GM12878 (cell line): Measurements from ENCODE around the gene DFFA. TPM values are rescaled to one million over a fixed set of nuclear protein-coding genes. Genes with fewer than 3 reads are reported as not detected.

ENCODE experiments used
- ATAC-seq: fragments of 200-7000 bp; cut with Tn5 transposase; 3 replicates; pipeline ENCODE4 v1.9.1; 2020; ENCODE audit warnings: mild to moderate bottlenecking, moderate library complexity
- BruUV-seq: library from RNA; stranded (reverse); fragments of 400-500 nt; replicated peaks from 2 replicates; lab custom pipeline; 2021; lab: Mats Ljungman, UMichigan
- CTCF ChIA-PET: fragments of 300-600 bp; sonication (Branson Sonifier 250); formaldehyde crosslinking; extraction: SDS; loops from one replicate; lab custom pipeline; 2021; ENCODE audit warnings: inconsistent platforms; lab: Yijun Ruan, JAX
- POLR2A ChIA-PET: fragments of 350-600 bp; formaldehyde crosslinking; extraction: SDS; loops from one replicate; lab custom pipeline; 2021; ENCODE audit warnings: inconsistent platforms; lab: Charles Lee
- RAD21 ChIA-PET: fragments of 300-600 bp; sonication (Branson Sonifier 250); formaldehyde crosslinking; loops from one replicate; lab custom pipeline; 2023; ENCODE audit warnings: antibody characterized with exemption; ENCODE audit not compliant: unreplicated experiment; lab: Charles Lee
- SMC1A ChIA-PET: fragments of 300-600 bp; sonication (Branson Sonifier 250); formaldehyde crosslinking; loops from one replicate; lab custom pipeline; 2023; ENCODE audit not compliant: unreplicated experiment, uncharacterized antibody; lab: Charles Lee
- DNase-seq: peaks from one replicate; pipeline ENCODE4 v3.0.0-alpha.2; 2011; ENCODE audit warnings: low read depth, low spot score
- FAIRE-seq: peaks from 3 replicates; lab custom pipeline; 2011; peaks lifted over from hg19 to GRCh38; lab: Jason Lieb, UNC
- H2AFZ ChIP-seq: 2 replicates; pipeline ENCODE4 v1.6.0; 2011; ENCODE audit warnings: low read depth, low read length, control low read depth; ENCODE audit not compliant: control insufficient read depth
- H3K27ac ChIP-seq: 2 replicates; pipeline ENCODE4 v1.5.1; 2011; ENCODE audit warnings: control low read depth; ENCODE audit not compliant: control insufficient read depth, insufficient read depth
- H3K27me3 ChIP-seq, 2 experiments: replicated peaks in 1 of 2; 2 replicates each; pipeline versions ENCODE4 v1.6.0 to v1.6.1; 2011; ENCODE audit warnings: low read length in 1 of 2; ENCODE audit not compliant: control insufficient read depth in 2 of 2, insufficient read depth in 2 of 2
- H3K36me3 ChIP-seq, 2 experiments: 2 replicates each; pipeline ENCODE4 v1.5.1; 2011; ENCODE audit warnings: low read length in 1 of 2; ENCODE audit not compliant: control insufficient read depth in 2 of 2, insufficient read depth in 2 of 2
- H3K4me1 ChIP-seq: 2 replicates; pipeline ENCODE4 v1.6.1; 2011; ENCODE audit warnings: mild to moderate bottlenecking, low read length, moderate library complexity, mixed read lengths; ENCODE audit not compliant: control insufficient read depth, insufficient read depth
- H3K4me2 ChIP-seq: 2 replicates; pipeline ENCODE4 v1.6.0; 2011; ENCODE audit warnings: control low read depth; ENCODE audit not compliant: control insufficient read depth, insufficient read depth
- H3K4me3 ChIP-seq: fragments of 200-600 bp; sonication (generic); 2 replicates; pipeline ENCODE4 v1.5.1; 2016
- H3K79me2 ChIP-seq: 2 replicates; pipeline ENCODE4 v1.6.0; 2011; ENCODE audit warnings: low read length; ENCODE audit not compliant: control insufficient read depth, insufficient read depth
- H3K9ac ChIP-seq: 2 replicates; pipeline ENCODE4 v1.8.0; 2011; ENCODE audit warnings: low read length, control low read depth, mixed read lengths; ENCODE audit not compliant: control insufficient read depth, insufficient read depth
- H3K9me3 ChIP-seq: replicated peaks from 3 replicates; pipeline ENCODE4 v1.5.1; 2011; ENCODE audit warnings: mild to moderate bottlenecking, low read length; ENCODE audit not compliant: control insufficient read depth, insufficient read depth
- H4K20me1 ChIP-seq: 2 replicates; pipeline ENCODE4 v1.6.0; 2011; ENCODE audit not compliant: control insufficient read depth, insufficient read depth
- BCLAF1 ChIP-seq: fragments of 450-650 bp; IDR thresholded peaks from 2 replicates; pipeline ENCODE4 v1.6.1; 2017; ENCODE audit warnings: antibody characterized with exemption, mild to moderate bottlenecking, moderate library complexity
- CHD1 ChIP-seq: IDR thresholded peaks from 2 replicates; pipeline ENCODE4 v1.6.1; 2012; ENCODE audit warnings: low read depth, low read length, improper control_type of control experiment
- FOXM1 ChIP-seq: IDR thresholded peaks from 2 replicates; pipeline ENCODE4 v1.6.1; 2012; ENCODE audit warnings: low read depth, mild to moderate bottlenecking, inconsistent platforms, low read length, moderate library complexity
- GATAD2B ChIP-seq: fragments of 450-650 bp; conservative IDR thresholded peaks from 2 replicates; pipeline ENCODE4 v1.6.1; 2017; ENCODE audit warnings: low read depth, mild to moderate bottlenecking, moderate library complexity
- IRF4 ChIP-seq: IDR thresholded peaks from 2 replicates; pipeline ENCODE4 v1.6.1; 2011; ENCODE audit warnings: low read depth, low read length
- NR2C1 ChIP-seq: fragments of 450-650 bp; IDR thresholded peaks from 2 replicates; pipeline ENCODE4 v1.6.1; 2017; ENCODE audit warnings: antibody characterized with exemption, mild to moderate bottlenecking, moderate library complexity
- PBX3 ChIP-seq: IDR thresholded peaks from 2 replicates; pipeline ENCODE4 v1.6.1; 2011; ENCODE audit warnings: mild to moderate bottlenecking, low read depth, low read length, moderate library complexity; ENCODE audit not compliant: insufficient replicate concordance
- RAD51 ChIP-seq: fragments of 450-650 bp; IDR thresholded peaks from 2 replicates; pipeline ENCODE4 v1.6.1; 2016; ENCODE audit warnings: moderate library complexity, mild to moderate bottlenecking, inconsistent platforms
- RUNX3 ChIP-seq: IDR thresholded peaks from 2 replicates; pipeline ENCODE4 v1.6.1; 2012; ENCODE audit warnings: low read length, inconsistent platforms
- SUZ12 ChIP-seq: fragments of 200-600 bp; sonication (generic); IDR thresholded peaks from one replicate; pipeline ENCODE4 v1.6.1; 2018; ENCODE audit warnings: antibody characterized with exemption, mild to moderate bottlenecking; ENCODE audit not compliant: unreplicated experiment
- ZSCAN29 ChIP-seq: fragments of 450-650 bp; IDR thresholded peaks from 2 replicates; pipeline ENCODE4 v1.6.1; 2017; ENCODE audit warnings: mild to moderate bottlenecking, moderate library complexity
- WGBS: methylation state at CpG from one replicate; pipeline ENCODE4 v1.1.6; 2016; ENCODE audit warnings: low lambda C conversion rate; ENCODE audit not compliant: insufficient replicate concordance, insufficient coverage; ENCODE audit errors: missing lambda C conversion rate; 5-methylcytosine and 5-hydroxymethylcytosine counted together
- in situ Hi-C: fragments of 300-500 bp; cut with MboI; formaldehyde crosslinking; loops from 9 replicates; pipeline ENCODE4 v1.14.3; 2018; ENCODE audit warnings: mixed read lengths
- intact Hi-C: fragments of 100-400 bp; cut with micrococcal nuclease; formaldehyde crosslinking; loops from one replicate; pipeline ENCODE4 v1.14.2; 2022; ENCODE audit not compliant: unreplicated experiment
- polyA plus RNA-seq, 11 experiments: library from polyadenylated mRNA; depleted of rRNA in 4 of 11; unstranded in 6 of 11; stranded (reverse) in 5 of 11; fragments of >200 nt; fragmentation: Nextera tagmentation in 4 of 11; fragmentation: Illumina TruSeq in 1 of 11; extraction: Ambion mirVana in 4 of 11; extraction: Trizol in 1 of 11; gene quantifications; 1 replicate in 1 of 11; 2 replicates in 10 of 11; pipeline versions ENCODE4 v1.2.1 to v1.2.3, GENCODE V29; 2011 to 2016; ENCODE audit warnings: inconsistent platforms in 2 of 11, missing spikeins in 2 of 11, low read depth in 1 of 11
- total RNA-seq, 4 experiments: library from RNA; depleted of rRNA in 3 of 4; stranded (reverse); fragments of >200 nt in 3 of 4; fragmentation: Illumina TruSeq in 1 of 4; extraction: Trizol in 1 of 4; gene quantifications; 2 replicates each; pipeline versions ENCODE4 v1.2.1 to v1.2.3, GENCODE V29; 2013 to 2021
- TF ChIP-seq, protein P1 (sequence below): IDR thresholded peaks from 2 replicates; pipeline ENCODE4 v1.6.1; 2012; ENCODE audit warnings: improper control_type of control experiment, low read depth, low read length; ENCODE audit not compliant: insufficient replicate concordance

The DFFA gene
- total and polyA plus RNA-seq, 10 of the 15 experiments (the other 5 are each of a cell fraction or from before 2014, with no cell fraction given), result 37.4 to 83.8 (median 52.4) TPM

DNA sequence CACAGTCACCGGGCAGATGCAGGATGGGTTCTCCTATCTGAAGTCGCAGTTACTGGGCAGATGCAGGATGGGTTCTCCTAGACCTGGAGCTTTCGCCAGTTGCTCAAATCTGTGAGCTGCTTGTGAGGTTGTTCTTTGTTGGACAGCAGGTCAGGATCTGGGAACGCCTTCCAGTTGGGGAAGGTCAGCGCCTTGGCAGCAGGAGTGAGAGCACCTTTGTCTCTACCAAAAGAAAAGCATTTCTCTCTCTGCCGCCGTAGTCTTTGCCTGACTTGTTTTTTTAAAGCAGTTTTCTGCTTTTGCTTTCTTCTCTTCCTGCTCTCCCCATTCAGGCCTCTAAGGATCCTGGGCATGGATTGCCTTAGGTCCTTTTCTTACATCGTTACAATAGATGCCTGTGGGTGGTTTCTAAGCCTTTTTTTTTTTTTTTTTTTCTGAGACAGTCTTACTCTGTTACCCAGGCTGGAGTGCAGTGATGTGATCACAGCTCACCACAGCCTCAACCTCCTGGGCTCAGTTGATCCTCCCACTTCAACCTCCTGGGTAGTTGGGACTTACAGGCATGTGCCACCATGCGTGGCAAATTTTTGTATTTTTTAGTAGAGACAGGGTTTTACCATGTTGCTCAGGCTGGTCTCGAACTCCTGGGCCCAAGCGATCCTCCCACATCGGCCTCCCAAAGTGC is 18.1 kb upstream of the DFFA start:
- ChIA-PET SMC1A (interaction anchor here (0.6 to 1.9 kb wide), 3 partner anchors 10 to 61 kb away, joined by 3 to 7 read pairs (median 3); no protein-coding TSS in a partner anchor), RAD21 (interaction anchor here (0.7 to 8.4 kb wide), 3 partner anchors 18 to 731 kb away, joined by 4 to 191 read pairs (median 6); partner anchors contain the start of gene CENPS)
- no TSS peak for BruUV-seq

More for the DNA sequence above, 18.1 kb upstream of the DFFA start:
- no peaks in the 10 kb centered on the region for H3K27me3 ChIP-seq
- H3K36me3 ChIP-seq, result peaks cover 0 to 4% of the 10 kb centered on the region in 2 experiments; a peak in 1 of 4 replicates
- POLR2A ChIA-PET, result interaction anchor here (0.6 to 1.6 kb wide), 3 partner anchors 15 to 60 kb away, joined by 3 to 5 read pairs (median 4); partner anchors contain the start of gene CENPS
- no peak overlapping the region for H3K4me2 ChIP-seq
- H2AFZ ChIP-seq, result no peak overlapping the region
- H3K4me3 ChIP-seq, result no peak overlapping the region
- no peaks in the 10 kb centered on the region for H4K20me1 ChIP-seq
- intact Hi-C loops, result loop anchor here (5.0 kb wide), 1 partner anchor 613 kb away; no protein-coding TSS in a partner anchor
- peaks cover 4% of the 10 kb centered on the region for H3K4me1 ChIP-seq
- FAIRE-seq (no peak), ATAC-seq (no peak), DNase-seq (no peak)
- TF ChIP-seq BCLAF1 (no peak), PBX3 (no peak), CHD1 (no peak), SUZ12 (no peak), RAD51 (no peak), NR2C1 (no peak), FOXM1 (no peak), RUNX3 (no peak), ZSCAN29 (no peak), IRF4 (no peak), GATAD2B (no peak)
- TF ChIP-seq, protein P1, sequence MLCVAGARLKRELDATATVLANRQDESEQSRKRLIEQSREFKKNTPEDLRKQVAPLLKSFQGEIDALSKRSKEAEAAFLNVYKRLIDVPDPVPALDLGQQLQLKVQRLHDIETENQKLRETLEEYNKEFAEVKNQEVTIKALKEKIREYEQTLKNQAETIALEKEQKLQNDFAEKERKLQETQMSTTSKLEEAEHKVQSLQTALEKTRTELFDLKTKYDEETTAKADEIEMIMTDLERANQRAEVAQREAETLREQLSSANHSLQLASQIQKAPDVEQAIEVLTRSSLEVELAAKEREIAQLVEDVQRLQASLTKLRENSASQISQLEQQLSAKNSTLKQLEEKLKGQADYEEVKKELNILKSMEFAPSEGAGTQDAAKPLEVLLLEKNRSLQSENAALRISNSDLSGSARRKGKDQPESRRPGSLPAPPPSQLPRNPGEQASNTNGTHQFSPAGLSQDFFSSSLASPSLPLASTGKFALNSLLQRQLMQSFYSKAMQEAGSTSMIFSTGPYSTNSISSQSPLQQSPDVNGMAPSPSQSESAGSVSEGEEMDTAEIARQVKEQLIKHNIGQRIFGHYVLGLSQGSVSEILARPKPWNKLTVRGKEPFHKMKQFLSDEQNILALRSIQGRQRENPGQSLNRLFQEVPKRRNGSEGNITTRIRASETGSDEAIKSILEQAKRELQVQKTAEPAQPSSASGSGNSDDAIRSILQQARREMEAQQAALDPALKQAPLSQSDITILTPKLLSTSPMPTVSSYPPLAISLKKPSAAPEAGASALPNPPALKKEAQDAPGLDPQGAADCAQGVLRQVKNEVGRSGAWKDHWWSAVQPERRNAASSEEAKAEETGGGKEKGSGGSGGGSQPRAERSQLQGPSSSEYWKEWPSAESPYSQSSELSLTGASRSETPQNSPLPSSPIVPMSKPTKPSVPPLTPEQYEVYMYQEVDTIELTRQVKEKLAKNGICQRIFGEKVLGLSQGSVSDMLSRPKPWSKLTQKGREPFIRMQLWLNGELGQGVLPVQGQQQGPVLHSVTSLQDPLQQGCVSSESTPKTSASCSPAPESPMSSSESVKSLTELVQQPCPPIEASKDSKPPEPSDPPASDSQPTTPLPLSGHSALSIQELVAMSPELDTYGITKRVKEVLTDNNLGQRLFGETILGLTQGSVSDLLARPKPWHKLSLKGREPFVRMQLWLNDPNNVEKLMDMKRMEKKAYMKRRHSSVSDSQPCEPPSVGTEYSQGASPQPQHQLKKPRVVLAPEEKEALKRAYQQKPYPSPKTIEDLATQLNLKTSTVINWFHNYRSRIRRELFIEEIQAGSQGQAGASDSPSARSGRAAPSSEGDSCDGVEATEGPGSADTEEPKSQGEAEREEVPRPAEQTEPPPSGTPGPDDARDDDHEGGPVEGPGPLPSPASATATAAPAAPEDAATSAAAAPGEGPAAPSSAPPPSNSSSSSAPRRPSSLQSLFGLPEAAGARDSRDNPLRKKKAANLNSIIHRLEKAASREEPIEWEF, result no peak
- no peaks in the 10 kb centered on the region for H3K9me3 ChIP-seq
- in situ Hi-C loops, result loop anchor here (5.0 kb wide), 1 partner anchor 58 kb away; the partner anchor contains the start of gene CENPS
- no peak overlapping the region for H3K9ac ChIP-seq
- CTCF ChIA-PET, result interaction anchor here (0.6 to 12.5 kb wide), 6 partner anchors 13 to 281 kb away, joined by 3 to 292 read pairs (median 4); partner anchors contain the start of genes CENPS and KIF1B
- no peak overlapping the region for H3K27ac ChIP-seq
- peaks cover 17% of the 10 kb centered on the region for H3K79me2 ChIP-seq
- WGBS, result 77% methylated on average over 12 of the region's 12 CpGs
